SU-DHL-6 (cell line): Measurements from ENCODE around the gene EEPD1.

Source experiments
- H2AFZ ChIP-seq: fragments of 200-600 bp; sonication (generic); 2 replicates; pipeline ENCODE4 v1.6.1; 2014; ENCODE audit warnings: low read depth, mild to moderate bottlenecking, moderate library complexity, mixed read lengths, antibody characterized with exemption, low read length; ENCODE audit not compliant: severe bottlenecking
- H3F3A ChIP-seq: fragments of 200-600 bp; shearing (Covaris generic); 2 replicates; pipeline ENCODE4 v1.6.0; 2016; ENCODE audit warnings: antibody characterized with exemption, mild to moderate bottlenecking; ENCODE audit not compliant: insufficient read depth
- H3K27ac ChIP-seq: fragments of 200-600 bp; sonication (generic); 2 replicates; pipeline ENCODE4 v1.5.1; 2016; ENCODE audit warnings: low read depth, mild to moderate bottlenecking, low read length, moderate library complexity, mixed read lengths
- H3K27me3 ChIP-seq: fragments of 200-600 bp; sonication (generic), shearing (Covaris generic); 2 replicates; pipeline ENCODE4 v1.6.0; 2014; ENCODE audit warnings: mild to moderate bottlenecking, low read length
- H3K36me3 ChIP-seq: fragments of 200-600 bp; sonication (generic); 2 replicates; pipeline ENCODE4 v1.6.1; 2014; ENCODE audit warnings: mild to moderate bottlenecking, low read length, mixed read lengths
- H3K4me2 ChIP-seq: fragments of 300-600, 200-600 bp; shearing (Covaris generic), sonication (generic); 2 replicates; pipeline ENCODE4 v1.6.0; 2014; ENCODE audit warnings: low read length, low read depth, mild to moderate bottlenecking; ENCODE audit not compliant: poor library complexity, severe bottlenecking
- H3K4me3 ChIP-seq: fragments of 200-600 bp; sonication (generic); 2 replicates; pipeline ENCODE4 v1.5.1; 2014; ENCODE audit warnings: antibody characterized with exemption, low read length, mild to moderate bottlenecking, mixed read lengths; ENCODE audit not compliant: insufficient read depth, poor library complexity, severe bottlenecking
- H3K79me2 ChIP-seq: fragments of 200-600 bp; sonication (generic); 2 replicates; pipeline ENCODE4 v1.6.1; 2014; ENCODE audit warnings: mild to moderate bottlenecking, low read length, moderate library complexity; ENCODE audit not compliant: insufficient read depth
- H3K9ac ChIP-seq: fragments of 200-600 bp; sonication (generic); 2 replicates; pipeline ENCODE4 v1.7.0; 2014; ENCODE audit warnings: mild to moderate bottlenecking, low read length
- H3K9me2 ChIP-seq: fragments of 200-600 bp; sonication (generic); replicated peaks from 2 replicates; pipeline ENCODE4 v1.6.1; 2014; ENCODE audit warnings: low read length; ENCODE audit not compliant: insufficient read depth
- H3K9me3 ChIP-seq: fragments of 200-600 bp; sonication (generic); 2 replicates; pipeline ENCODE4 v1.6.1; 2014; ENCODE audit warnings: low read length, mixed read lengths; ENCODE audit not compliant: insufficient read depth
- H4K20me1 ChIP-seq: fragments of 200-600 bp; sonication (generic); 2 replicates; pipeline ENCODE4 v1.6.1; 2014; ENCODE audit warnings: low read depth, mild to moderate bottlenecking, antibody characterized with exemption, low read length, moderate library complexity, mixed read lengths
- CTCF ChIP-seq: fragments of 200-600 bp; sonication (generic); IDR thresholded peaks from one replicate; pipeline ENCODE4 v1.5.1; 2017; ENCODE audit warnings: antibody characterized with exemption, mild to moderate bottlenecking, low read length, moderate library complexity; ENCODE audit not compliant: insufficient read depth, poor library complexity, severe bottlenecking
- EZH2phosphoT487 ChIP-seq: fragments of 200-600 bp; sonication (generic), shearing (Covaris generic); conservative IDR thresholded peaks from 2 replicates; pipeline ENCODE4 v1.6.1; 2018; ENCODE audit warnings: mild to moderate bottlenecking, antibody characterized with exemption, low read length, moderate library complexity, mixed read lengths

Gene EEPD1

GRCh38 chr7:36266190-36266589 lies 113.1 kb downstream of the EEPD1 start:
- Histone ChIP-seq H3K9me3 (no peaks in the 10 kb centered on the region), H3K27me3 (no peaks in the 10 kb centered on the region), H3K79me2 (peaks cover 76% of the 10 kb centered on the region), H2AFZ (no peak overlapping the region), H3K4me2 (no peak overlapping the region), H3K27ac (no peak overlapping the region), H3K4me3 (no peak overlapping the region), H3K9ac (no peak overlapping the region), H3F3A (peaks cover 13% of the 10 kb centered on the region), H3K9me2 (no peaks in the 10 kb centered on the region), H4K20me1 (no peaks in the 10 kb centered on the region), H3K36me3 (0 out of 2 replicates have a peak, but pooled peaks cover 5% of the 10 kb centered on the region)
- TF ChIP-seq CTCF (no peak), EZH2phosphoT487 (no peak)

GRCh38 chr7:36266683-36267082 lies 113.6 kb downstream of the EEPD1 start:
- Histone ChIP-seq H3K4me3 (no peak overlapping the region), H3K27ac (no peak overlapping the region), H3K4me2 (no peak overlapping the region), H4K20me1 (no peaks in the 10 kb centered on the region), H3K79me2 (peaks cover 71% of the 10 kb centered on the region), H3K27me3 (no peaks in the 10 kb centered on the region), H2AFZ (no peak overlapping the region), H3F3A (peaks cover 13% of the 10 kb centered on the region), H3K9ac (no peak overlapping the region), H3K9me3 (no peaks in the 10 kb centered on the region), H3K9me2 (no peaks in the 10 kb centered on the region), H3K36me3 (0 out of 2 replicates have a peak, but pooled peaks cover 5% of the 10 kb centered on the region)
- no peak for TF ChIP-seq CTCF
- no peak for TF ChIP-seq EZH2phosphoT487

- Histone ChIP-seq H3K79me2 (peaks cover 67% of the 10 kb centered on the region), H3K9me2 (no peaks in the 10 kb centered on the region), H3F3A (no peaks in the 10 kb centered on the region), H3K9me3 (no peaks in the 10 kb centered on the region), H3K4me3 (no peak overlapping the region), H4K20me1 (no peaks in the 10 kb centered on the region), H3K27me3 (no peaks in the 10 kb centered on the region), H2AFZ (no peak overlapping the region), H3K9ac (no peak overlapping the region), H3K4me2 (no peak overlapping the region), H3K36me3 (no peaks in the 10 kb centered on the region), H3K27ac (no peak overlapping the region)
- TF ChIP-seq EZH2phosphoT487 = no peak
- TF ChIP-seq CTCF = no peak
Measured at GRCh38 chr7:36272211-36272566, 119.1 kb downstream of the EEPD1 start.
